B cell (primary cell): ENCODE data around the gene CD63. TPM values are rescaled to one million over a fixed set of nuclear protein-coding genes. Genes with fewer than 3 reads are reported as not detected.

Source experiments
- ATAC-seq: fragments of 200-7000 bp; cut with Tn5 transposase; one replicate; pipeline ENCODE4 v1.10.0; 2021; ENCODE audit warnings: low read depth, mild to moderate bottlenecking, moderate number of reproducible peaks, moderate library complexity
- CTCF ChIA-PET: fragments of 350-600 bp; sonication (Branson Sonifier 250); formaldehyde crosslinking; loops from one replicate; lab custom pipeline; 2021; ENCODE audit warnings: antibody characterized with exemption, inconsistent platforms; lab: Charles Lee
- POLR2A ChIA-PET: fragments of 350-600 bp; sonication (Branson Sonifier 250); formaldehyde crosslinking; loops from one replicate; lab custom pipeline; 2021; ENCODE audit warnings: antibody characterized with exemption; lab: Charles Lee
- DNase-seq: peaks from one replicate; pipeline ENCODE4 v3.0.0; 2013
- H2AFZ ChIP-seq: 2 replicates; pipeline ENCODE4 v1.6.1; 2012; ENCODE audit warnings: mild to moderate bottlenecking, low read depth, low read length; ENCODE audit not compliant: insufficient read depth, poor library complexity, severe bottlenecking
- H3K27ac ChIP-seq, 2 donors: 1 replicate in 1 of 2; 2 replicates in 1 of 2; pipeline ENCODE4 v1.5.1; 2012 to 2013; ENCODE audit warnings: low read length in 2 of 2, mild to moderate bottlenecking in 2 of 2, moderate library complexity in 1 of 2
- H3K27me3 ChIP-seq, 4 experiments: fragments of 200-600 bp in 1 of 4; sonication (generic) in 1 of 4; replicated peaks in 1 of 4; 1 replicate in 2 of 4; 2 replicates in 2 of 4; pipeline versions ENCODE4 v1.6.1 to v1.7.0; 2013 to 2016; ENCODE audit warnings: low read length in 3 of 4, mild to moderate bottlenecking in 2 of 4, mixed read lengths in 1 of 4, moderate library complexity in 1 of 4; ENCODE audit not compliant: insufficient read depth in 4 of 4, control insufficient read depth in 3 of 4; ENCODE audit errors: control extremely low read depth in 1 of 4
- H3K36me3 ChIP-seq, 2 experiments: replicated peaks in 1 of 2; 1 replicate in 1 of 2; 2 replicates in 1 of 2; pipeline versions ENCODE4 v1.6.1 to v1.7.1; 2013; ENCODE audit warnings: low read length in 1 of 2; ENCODE audit not compliant: insufficient read depth in 2 of 2, control insufficient read depth in 1 of 2; ENCODE audit errors: control extremely low read depth in 1 of 2, extremely low read depth in 1 of 2
- H3K4me1 ChIP-seq, 2 donors: fragments of 200-600 bp in 1 of 2; sonication (generic) in 1 of 2; 1 replicate in 1 of 2; 2 replicates in 1 of 2; pipeline versions ENCODE4 v1.5.1 to v1.6.1; 2013 to 2017; ENCODE audit warnings: low read length in 2 of 2; ENCODE audit not compliant: control insufficient read depth in 2 of 2, insufficient read depth in 2 of 2
- H3K4me2 ChIP-seq: replicated peaks from 2 replicates; pipeline ENCODE3; 2012; ENCODE audit warnings: mild to moderate bottlenecking, low read depth, low read length; ENCODE audit not compliant: poor library complexity, severe bottlenecking
- H3K4me3 ChIP-seq, 5 experiments: fragments of 200-600 bp in 1 of 5; sonication (generic) in 1 of 5; 1 replicate in 3 of 5; 2 replicates in 2 of 5; pipeline versions ENCODE4 v1.5.1 to v1.7.0; 2011 to 2016; ENCODE audit warnings: low read length in 4 of 5, mild to moderate bottlenecking in 4 of 5, low read depth in 2 of 5, control low read depth in 1 of 5, moderate library complexity in 1 of 5; ENCODE audit not compliant: insufficient read depth in 1 of 5; ENCODE audit errors: control extremely low read depth in 1 of 5, extremely low read depth in 1 of 5
- H3K79me2 ChIP-seq: fragments of 200-600 bp; sonication (generic); one replicate; pipeline ENCODE4 v1.6.0; 2016; ENCODE audit warnings: low read length; ENCODE audit not compliant: control insufficient read depth, insufficient read depth
- H3K9ac ChIP-seq: fragments of 200-600 bp; sonication (generic); 2 replicates; pipeline ENCODE4 v1.6.1; 2017; ENCODE audit warnings: mild to moderate bottlenecking, low read length, moderate library complexity
- H3K9me3 ChIP-seq, 3 donors: one replicate each; pipeline versions ENCODE4 v1.6.1 to v1.7.1; 2013; ENCODE audit warnings: low read length in 2 of 3; ENCODE audit not compliant: control insufficient read depth in 2 of 3, insufficient read depth in 1 of 3; ENCODE audit errors: control extremely low read depth in 1 of 3
- H4K20me1 ChIP-seq: 2 replicates; pipeline ENCODE4 v1.6.0; 2012; ENCODE audit warnings: mild to moderate bottlenecking, low read length; ENCODE audit not compliant: insufficient read depth, control insufficient read depth, poor library complexity, severe bottlenecking
- H3K27ac Mint-ChIP-seq: one replicate; pipeline ENCODE4 v1.8.0; 2021; ENCODE audit warnings: mixed read lengths
- H3K27me3 Mint-ChIP-seq: one replicate; pipeline ENCODE4 v1.8.0; 2021; ENCODE audit warnings: mixed read lengths
- H3K4me1 Mint-ChIP-seq: one replicate; pipeline ENCODE4 v1.8.0; 2021; ENCODE audit warnings: mixed read lengths
- H3K4me3 Mint-ChIP-seq: one replicate; pipeline ENCODE4 v1.8.0; 2021; ENCODE audit warnings: mixed read lengths
- H3K9me3 Mint-ChIP-seq: one replicate; pipeline ENCODE4 v1.8.0; 2022; ENCODE audit warnings: mixed read lengths; ENCODE audit not compliant: insufficient read depth
- CTCF ChIP-seq: fragments of 200-600 bp; IDR thresholded peaks from one replicate; pipeline ENCODE4 v1.8.0; 2022; ENCODE audit warnings: antibody characterized with exemption, mild to moderate bottlenecking
- EZH2 ChIP-seq: IDR thresholded peaks from 2 replicates; pipeline ENCODE4 v1.6.1; 2012; ENCODE audit warnings: borderline replicate concordance, low read depth, mild to moderate bottlenecking, moderate library complexity, low read length; ENCODE audit not compliant: insufficient read depth, poor library complexity, severe bottlenecking
- WGBS: methylation state at CpG from one replicate; pipeline ENCODE4 v1.1.5; 2013; ENCODE audit warnings: missing lambda C conversion rate; ENCODE audit not compliant: insufficient coverage; 5-methylcytosine and 5-hydroxymethylcytosine counted together
- intact Hi-C: fragments of 100-400 bp; cut with micrococcal nuclease; formaldehyde crosslinking; loops from one replicate; pipeline ENCODE4 v1.10.0; 2022
- polyA plus RNA-seq: library from polyadenylated mRNA; depleted of rRNA; stranded (reverse); fragments of >200 nt; gene quantifications from 2 replicates; pipeline ENCODE4 v1.2.3, GENCODE V29; 2012
- total RNA-seq, 2 donors: library from RNA; stranded (reverse); fragments of 120-200 nt in 1 of 2; gene quantifications; 1 replicate in 1 of 2; 2 replicates in 1 of 2; pipeline versions ENCODE4 v1.2.3 to v1.2.4, GENCODE V29; 2013 to 2022

Gene CD63
- total and polyA plus RNA-seq, 2 donors (not counting 1 experiment from before 2014, with no cell fraction given) = 43.0 to 104 TPM

GRCh38 chr12:55692631-55693322 lies 36.0 kb downstream of the CD63 start:
- Histone ChIP-seq H2AFZ (no peak overlapping the region), H3K9me3 (no peaks in the 10 kb centered on the region), H3K27ac (no peak overlapping the region), H3K4me3 (no peak overlapping the region), H3K4me1 (peaks cover 2 to 3% of the 10 kb centered on the region in 2 donors), H3K79me2 (no peaks in the 10 kb centered on the region), H3K27me3 (peaks cover 0 to 3% (median 0%) of the 10 kb centered on the region in 4 experiments), H3K9ac (no peak overlapping the region), H3K4me2 (no peak overlapping the region), H4K20me1 (no peaks in the 10 kb centered on the region), H3K36me3 (no peaks in the 10 kb centered on the region)
- Mint-ChIP-seq H3K27ac (no peak overlapping the region), H3K27me3 (no peaks in the 10 kb centered on the region), H3K4me3 (no peak overlapping the region), H3K4me1 (peaks cover 2% of the 10 kb centered on the region), H3K9me3 (no peaks in the 10 kb centered on the region)
- ATAC-seq (no peak), DNase-seq (no peak)
- CTCF ChIA-PET = no interaction called here
- no peak for TF ChIP-seq CTCF
- no peak for TF ChIP-seq EZH2
- intact Hi-C loops = no loop called here
- 94% methylated on average over 11 of the region's 12 CpGs for WGBS
- POLR2A ChIA-PET = no interaction called here
